HCT116 (cell line): ENCODE data around the gene TESPA1. TPM values are rescaled to one million over a fixed set of nuclear protein-coding genes. Genes with fewer than 3 reads are reported as not detected.

ENCODE experiments used
- ATAC-seq: fragments of 200-7000 bp; cut with Tn5 transposase; 2 replicates; pipeline ENCODE4 v1.9.1; 2020; ENCODE audit warnings: mild to moderate bottlenecking, moderate library complexity
- BruUV-seq: library from RNA; stranded (reverse); fragments of 400-500 nt; replicated peaks from 2 replicates; lab custom pipeline; 2021; lab: Mats Ljungman, UMichigan
- CTCF ChIA-PET: fragments of 300-600 bp; sonication (Branson Sonifier 250); formaldehyde crosslinking; loops from one replicate; lab custom pipeline; 2021; ENCODE audit warnings: antibody characterized with exemption; lab: Charles Lee
- POLR2A ChIA-PET: fragments of 300-600, 350-600 bp; sonication (Branson Sonifier 250); formaldehyde crosslinking; loops from one replicate; lab custom pipeline; 2021; ENCODE audit warnings: antibody characterized with exemption; lab: Charles Lee
- RAD21 ChIA-PET, 2 experiments: fragments of 300-600 bp; sonication (Branson Sonifier 250); formaldehyde crosslinking; loops; one replicate each; lab custom pipeline; 2023; ENCODE audit warnings: low total read pairs in 2 of 2; ENCODE audit not compliant: uncharacterized antibody in 2 of 2, unreplicated experiment in 2 of 2, low non-redundant PET in 1 of 2; lab: Charles Lee
- DNase-seq: peaks from one replicate; pipeline ENCODE4 v3.0.0-alpha.2; 2010; ENCODE audit warnings: low read depth, low spot score
- H2AFZ ChIP-seq: fragments of 200-600 bp; shearing (Covaris generic), sonication (generic); 2 replicates; pipeline ENCODE4 v1.6.1; 2017; ENCODE audit warnings: low read depth, mixed run types, mixed read lengths, antibody characterized with exemption, low read length; ENCODE audit not compliant: poor library complexity, severe bottlenecking
- H3K27ac ChIP-seq: 2 replicates; pipeline ENCODE4 v1.5.1; 2012; ENCODE audit warnings: low read depth, low read length
- H3K27me3 ChIP-seq: fragments of 200-600 bp; sonication (generic); 2 replicates; pipeline ENCODE4 v1.6.1; 2016; ENCODE audit warnings: mixed run types, low read length, mixed read lengths; ENCODE audit not compliant: insufficient read depth
- H3K36me3 ChIP-seq, 2 experiments: fragments of 200-500 bp in 1 of 2; fragments of 200-600 bp in 1 of 2; sonication (Bioruptor generic) in 1 of 2; sonication (generic) in 1 of 2; 2 replicates each; pipeline versions ENCODE4 v1.5.1 to v1.6.1; 2014 to 2016; ENCODE audit warnings: low read length in 2 of 2, inconsistent platforms in 1 of 2, mixed read lengths in 1 of 2, mixed run types in 1 of 2; ENCODE audit not compliant: insufficient read depth in 2 of 2, control insufficient read depth in 1 of 2
- H3K4me1 ChIP-seq, 2 experiments: fragments of 200-600 bp in 1 of 2; sonication (generic) in 1 of 2; 2 replicates each; pipeline versions ENCODE4 v1.5.1 to v1.6.1; 2012 to 2017; ENCODE audit warnings: low read length in 2 of 2, inconsistent platforms in 1 of 2, mild to moderate bottlenecking in 1 of 2, mixed read lengths in 1 of 2, mixed run types in 1 of 2, moderate library complexity in 1 of 2; ENCODE audit not compliant: insufficient read depth in 2 of 2, control insufficient read depth in 1 of 2
- H3K4me2 ChIP-seq: fragments of 200-600 bp; sonication (generic); 2 replicates; pipeline ENCODE4 v1.6.1; 2017; ENCODE audit warnings: mixed run types, low read length, mixed read lengths
- H3K4me3 ChIP-seq, 2 experiments: fragments of 200-600 bp in 1 of 2; sonication (generic) in 1 of 2; replicated peaks in 1 of 2; 2 replicates each; pipeline ENCODE4 v1.5.1; 2011 to 2016; ENCODE audit warnings: low read length in 2 of 2, control low read depth in 1 of 2, low read depth in 1 of 2, mild to moderate bottlenecking in 1 of 2, mixed read lengths in 1 of 2, mixed run types in 1 of 2
- H3K79me2 ChIP-seq: fragments of 200-600 bp; sonication (generic); 2 replicates; pipeline ENCODE4 v1.6.1; 2017; ENCODE audit warnings: mild to moderate bottlenecking, mixed run types, low read length, moderate library complexity, mixed read lengths; ENCODE audit not compliant: insufficient read depth
- H3K9ac ChIP-seq: fragments of 200-600 bp; sonication (generic); 2 replicates; pipeline ENCODE4 v1.6.1; 2016; ENCODE audit warnings: low read length, mixed read lengths
- H3K9me2 ChIP-seq: fragments of 200-600 bp; sonication (generic), shearing (Covaris generic); 2 replicates; pipeline ENCODE4 v1.6.1; 2017; ENCODE audit warnings: mixed run types, mild to moderate bottlenecking, moderate library complexity; ENCODE audit not compliant: insufficient read depth
- H3K9me3 ChIP-seq, 2 experiments: fragments of 200-500 bp in 1 of 2; fragments of 200-600 bp in 1 of 2; sonication (Bioruptor generic) in 1 of 2; sonication (generic) in 1 of 2; 2 replicates each; pipeline ENCODE4 v1.6.1; 2014 to 2017; ENCODE audit warnings: low read length in 2 of 2, mixed read lengths in 2 of 2, inconsistent platforms in 1 of 2, low read depth in 1 of 2, mild to moderate bottlenecking in 1 of 2, mixed run types in 1 of 2, moderate library complexity in 1 of 2; ENCODE audit not compliant: control insufficient read depth in 1 of 2, insufficient read depth in 1 of 2
- H4K20me1 ChIP-seq: fragments of 200-600 bp; sonication (generic), shearing (Covaris generic); 2 replicates; pipeline ENCODE4 v1.6.1; 2017; ENCODE audit warnings: mixed run types, mild to moderate bottlenecking, moderate library complexity; ENCODE audit not compliant: insufficient read depth
- ATF3 ChIP-seq: IDR thresholded peaks from 2 replicates; pipeline ENCODE4 v1.6.1; 2012
- CBX3 ChIP-seq: IDR thresholded peaks from 2 replicates; pipeline ENCODE4 v1.6.1; 2012; ENCODE audit warnings: low read depth
- CEBPB ChIP-seq: IDR thresholded peaks from 2 replicates; pipeline ENCODE4 v1.6.1; 2012; ENCODE audit warnings: low read depth
- EGR1 ChIP-seq: IDR thresholded peaks from 2 replicates; pipeline ENCODE4 v1.6.1; 2012; ENCODE audit warnings: low read depth
- EZH2 ChIP-seq: fragments of 200-600 bp; sonication (generic); IDR thresholded peaks from 2 replicates; pipeline ENCODE4 v1.6.1; 2017; ENCODE audit warnings: antibody characterized with exemption, mixed run types
- EZH2phosphoT487 ChIP-seq: fragments of 200-600 bp; IDR thresholded peaks from 2 replicates; pipeline ENCODE4 v1.6.1; 2018; ENCODE audit warnings: antibody characterized with exemption, borderline replicate concordance
- FOSL1 ChIP-seq: IDR thresholded peaks from 2 replicates; pipeline ENCODE4 v1.6.1; 2012; ENCODE audit warnings: low read depth
- POLR2A ChIP-seq: IDR thresholded peaks from 2 replicates; pipeline ENCODE4 v1.7.0; 2011; ENCODE audit warnings: borderline replicate concordance; ENCODE audit not compliant: insufficient read depth, insufficient read length; ENCODE audit errors: extremely low read depth
- POLR2AphosphoS5 ChIP-seq: IDR thresholded peaks from 2 replicates; pipeline ENCODE4 v1.6.1; 2011; ENCODE audit warnings: mild to moderate bottlenecking, low read depth, low read length, moderate library complexity
- RAD21 ChIP-seq: IDR thresholded peaks from 2 replicates; pipeline ENCODE4 v1.6.1; 2012; ENCODE audit warnings: low read depth, mild to moderate bottlenecking
- SIN3A ChIP-seq: IDR thresholded peaks from 2 replicates; pipeline ENCODE4 v1.6.1; 2012; ENCODE audit warnings: low read depth
- SP1 ChIP-seq: IDR thresholded peaks from 2 replicates; pipeline ENCODE4 v1.6.1; 2012; ENCODE audit warnings: low read depth
- TCF7L2 ChIP-seq: IDR thresholded peaks from 2 replicates; pipeline ENCODE4 v1.7.0; 2011; ENCODE audit warnings: borderline replicate concordance, inconsistent platforms; ENCODE audit not compliant: insufficient read depth, insufficient read length; ENCODE audit errors: extremely low read depth
- YY1 ChIP-seq: IDR thresholded peaks from 2 replicates; pipeline ENCODE4 v1.6.1; 2011; ENCODE audit warnings: low read length, low read depth, moderate library complexity, mild to moderate bottlenecking; ENCODE audit not compliant: insufficient replicate concordance; ENCODE audit errors: extremely low read depth
- ZBTB33 ChIP-seq: IDR thresholded peaks from 2 replicates; pipeline ENCODE4 v1.6.1; 2011; ENCODE audit warnings: mild to moderate bottlenecking, low read length, moderate library complexity; ENCODE audit not compliant: insufficient replicate concordance; ENCODE audit errors: extremely low read depth
- ZFX ChIP-seq: fragments of 450-650 bp; IDR thresholded peaks from 2 replicates; pipeline ENCODE4 v1.6.1; 2017
- ZNF274 ChIP-seq: fragments of 200-500 bp; sonication (Bioruptor generic); IDR thresholded peaks from 2 replicates; pipeline ENCODE4 v1.6.1; 2014; ENCODE audit warnings: mild to moderate bottlenecking, low read depth, low read length, inconsistent platforms
- intact Hi-C: fragments of 100-400 bp; cut with micrococcal nuclease; formaldehyde crosslinking; loops from 2 replicates; pipeline ENCODE4 v1.10.0; 2022
- total RNA-seq: library from RNA; stranded (reverse); gene quantifications from one replicate; pipeline ENCODE4 v1.2.1, GENCODE V29; 2021; ENCODE audit not compliant: unreplicated experiment

Gene TESPA1
- total RNA-seq, 1 experiment from 2014 or later = 0.27 TPM

- H4K20me1 ChIP-seq = no peaks in the 10 kb centered on the region
- no peaks in the 10 kb centered on the region for H3K4me1 ChIP-seq
- no peaks in the 10 kb centered on the region for H3K79me2 ChIP-seq
- H3K36me3 ChIP-seq = no peaks in the 10 kb centered on the region
- H3K9me3 ChIP-seq = no peaks in the 10 kb centered on the region
- ChIA-PET POLR2A (no interaction called here), RAD21 (no interaction called here), CTCF (interaction anchor here (1.1 kb wide), 1 partner anchor 43 kb away, joined by 4 read pairs; no protein-coding TSS in a partner anchor)
- intact Hi-C loops = no loop called here
- H3K9ac ChIP-seq = no peak overlapping the region
- H2AFZ ChIP-seq = no peak overlapping the region
- ATAC-seq = no peak
- H3K27ac ChIP-seq = no peak overlapping the region
- no peak for TF ChIP-seq SP1
- TF ChIP-seq ZFX = no peak
- TF ChIP-seq CBX3 = no peak
- TF ChIP-seq EZH2 = no peak
- TF ChIP-seq EZH2phosphoT487 = no peak
- no peak for TF ChIP-seq SIN3A
- no peak for TF ChIP-seq POLR2AphosphoS5
- no peak for TF ChIP-seq ATF3
- TF ChIP-seq CEBPB = no peak
- no peak for TF ChIP-seq FOSL1
- no peak for TF ChIP-seq EGR1
- TF ChIP-seq ZNF274 = no peak
- H3K4me2 ChIP-seq = no peak overlapping the region
- no peak overlapping the region for H3K4me3 ChIP-seq
- DNase-seq = no peak
- no TSS peak for BruUV-seq
- no peaks in the 10 kb centered on the region for H3K9me2 ChIP-seq
- H3K27me3 ChIP-seq = peaks cover 71% of the 10 kb centered on the region
Observed at GRCh38 chr12:55025508-55025907, 40.9 kb upstream of the TESPA1 start.

GRCh38 chr12:55024575-55024974 is 40.0 kb upstream of the TESPA1 start:
- ChIA-PET CTCF (interaction anchor here (1.1 kb wide), 1 partner anchor 43 kb away, joined by 4 read pairs; no protein-coding TSS in a partner anchor), RAD21 (no interaction called here), POLR2A (no interaction called here)
- DNase-seq = no peak
- H4K20me1 ChIP-seq = no peaks in the 10 kb centered on the region
- no peaks in the 10 kb centered on the region for H3K9me3 ChIP-seq
- H3K9ac ChIP-seq = no peak overlapping the region
- no peak overlapping the region for H3K27ac ChIP-seq
- no peaks in the 10 kb centered on the region for H3K9me2 ChIP-seq
- H3K27me3 ChIP-seq = peaks cover 75% of the 10 kb centered on the region
- no peaks in the 10 kb centered on the region for H3K36me3 ChIP-seq
- H3K79me2 ChIP-seq = no peaks in the 10 kb centered on the region
- BruUV-seq = no TSS peak
- no peak overlapping the region for H2AFZ ChIP-seq
- no peak for ATAC-seq
- no peak overlapping the region for H3K4me2 ChIP-seq
- intact Hi-C loops = no loop called here
- H3K4me3 ChIP-seq = no peak overlapping the region
- H3K4me1 ChIP-seq = no peaks in the 10 kb centered on the region
- TF ChIP-seq YY1 = no peak
- no peak for TF ChIP-seq POLR2A
- no peak for TF ChIP-seq EZH2
- no peak for TF ChIP-seq ATF3
- no peak for TF ChIP-seq POLR2AphosphoS5
- TF ChIP-seq CEBPB = no peak
- no peak for TF ChIP-seq EZH2phosphoT487
- no peak for TF ChIP-seq SIN3A
- no peak for TF ChIP-seq ZBTB33
- TF ChIP-seq RAD21 = no peak
- TF ChIP-seq SP1 = no peak
- TF ChIP-seq TCF7L2 = no peak
- no peak for TF ChIP-seq CBX3
